ENCODE data around the gene FCER2. TPM values are rescaled to one million over a fixed set of nuclear protein-coding genes. Genes with fewer than 3 reads are reported as not detected.

FCER2 gene
- total RNA-seq, 4 donors from 2014 or later: not detected

DNA sequence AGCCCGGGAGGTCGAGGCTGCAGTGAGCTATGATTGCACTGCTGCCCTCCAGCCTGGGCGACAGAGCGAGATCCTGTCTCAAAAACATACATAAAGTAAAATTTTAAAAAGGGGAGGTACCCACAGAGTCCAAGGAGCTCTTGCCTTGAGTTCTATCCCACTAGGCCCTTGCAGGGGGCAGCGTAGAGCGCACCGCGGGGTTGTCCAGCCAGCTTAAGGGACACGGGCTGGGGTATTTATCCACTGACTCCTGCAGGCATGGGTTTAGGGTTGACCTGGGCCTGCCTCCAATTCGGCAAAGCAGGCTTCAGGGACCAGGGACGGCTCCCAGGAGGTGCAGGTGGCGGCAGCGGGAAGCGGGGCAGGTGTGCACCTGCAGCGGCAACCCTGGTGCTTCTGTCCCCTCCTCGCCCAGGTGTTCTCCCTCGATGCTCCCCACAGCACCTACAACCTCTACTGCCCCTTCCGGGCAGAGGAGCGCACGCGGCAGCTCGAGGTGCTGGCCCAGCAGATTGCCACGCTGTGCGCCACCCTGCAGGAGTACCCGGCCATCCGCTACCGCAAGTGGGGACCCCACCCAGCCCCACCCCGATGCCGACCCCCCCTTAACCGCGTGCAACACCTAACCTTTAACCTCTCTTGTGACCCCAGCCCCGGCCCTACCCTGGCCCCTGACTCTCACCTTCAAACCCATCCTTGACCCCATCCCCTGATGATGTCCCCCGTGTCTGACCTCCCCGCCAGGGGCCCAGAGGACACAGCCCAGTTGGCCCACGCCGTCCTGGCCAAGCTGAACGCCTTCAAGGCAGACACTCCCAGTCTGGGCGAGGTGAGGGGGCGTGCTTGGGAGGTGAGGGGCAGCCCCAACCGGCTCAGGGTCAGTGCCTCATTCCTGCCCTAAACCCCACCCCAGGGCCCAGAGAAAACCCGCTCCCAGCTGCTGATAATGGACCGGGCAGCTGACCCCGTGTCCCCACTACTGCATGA lies 60.3 kb downstream of the FCER2 start:
- 85 to 89% methylated on average over 10 to 14 of the region's 43 CpGs for WGBS, 2 donors
- peaks cover 0 to 63% (median 0%) of the 10 kb centered on the region in 4 donors for H3K27me3 ChIP-seq
- no peaks in the 10 kb centered on the region for H3K9me3 ChIP-seq
- intact Hi-C loops (cut with DNase I): no loop called here
- no peak overlapping the region for H3K27ac ChIP-seq
- DNase-seq: no peak
- peaks cover 0 to 23% (median 0%) of the 10 kb centered on the region in 3 donors for H3K4me1 ChIP-seq
- peaks cover 0 to 44% (median 4%) of the 10 kb centered on the region in 3 donors for H3K36me3 ChIP-seq
- TF ChIP-seq, protein P1, sequence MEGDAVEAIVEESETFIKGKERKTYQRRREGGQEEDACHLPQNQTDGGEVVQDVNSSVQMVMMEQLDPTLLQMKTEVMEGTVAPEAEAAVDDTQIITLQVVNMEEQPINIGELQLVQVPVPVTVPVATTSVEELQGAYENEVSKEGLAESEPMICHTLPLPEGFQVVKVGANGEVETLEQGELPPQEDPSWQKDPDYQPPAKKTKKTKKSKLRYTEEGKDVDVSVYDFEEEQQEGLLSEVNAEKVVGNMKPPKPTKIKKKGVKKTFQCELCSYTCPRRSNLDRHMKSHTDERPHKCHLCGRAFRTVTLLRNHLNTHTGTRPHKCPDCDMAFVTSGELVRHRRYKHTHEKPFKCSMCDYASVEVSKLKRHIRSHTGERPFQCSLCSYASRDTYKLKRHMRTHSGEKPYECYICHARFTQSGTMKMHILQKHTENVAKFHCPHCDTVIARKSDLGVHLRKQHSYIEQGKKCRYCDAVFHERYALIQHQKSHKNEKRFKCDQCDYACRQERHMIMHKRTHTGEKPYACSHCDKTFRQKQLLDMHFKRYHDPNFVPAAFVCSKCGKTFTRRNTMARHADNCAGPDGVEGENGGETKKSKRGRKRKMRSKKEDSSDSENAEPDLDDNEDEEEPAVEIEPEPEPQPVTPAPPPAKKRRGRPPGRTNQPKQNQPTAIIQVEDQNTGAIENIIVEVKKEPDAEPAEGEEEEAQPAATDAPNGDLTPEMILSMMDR (IDR thresholded peaks at IDR 0.05): no peak
- TF ChIP-seq POLR2A (IDR thresholded peaks at IDR 0.05): no peak
- H3K4me3 ChIP-seq: no peak overlapping the region

DNA sequence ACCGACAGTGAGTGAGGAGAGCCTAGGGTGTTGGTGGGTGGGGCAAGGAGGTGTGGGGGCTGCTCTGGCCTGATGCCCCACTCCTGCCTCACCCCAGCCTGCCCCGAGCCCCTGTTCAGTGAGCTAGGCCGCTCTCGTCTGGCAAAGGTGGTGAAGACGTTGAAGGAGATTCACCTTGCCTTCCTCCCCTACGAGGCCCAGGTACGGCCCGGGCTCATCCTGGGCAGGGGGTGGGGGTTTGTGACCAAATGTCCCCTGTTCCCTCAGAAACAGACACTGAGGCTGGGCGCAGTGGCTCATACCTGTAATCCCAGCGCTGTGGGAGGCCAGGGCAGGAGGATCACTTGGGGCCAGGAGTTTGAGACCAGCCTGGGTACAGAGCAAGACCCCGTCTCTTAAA lies 61.1 kb downstream of the FCER2 start:
- peaks cover 0 to 37% (median 0%) of the 10 kb centered on the region in 3 donors for H3K36me3 ChIP-seq
- DNase-seq: no peak
- no peaks in the 10 kb centered on the region for H3K9me3 ChIP-seq
- 100% methylated on average over 3 to 5 of the region's 11 CpGs for WGBS, 2 donors
- intact Hi-C loops (cut with DNase I): no loop called here
- no peak overlapping the region for H3K27ac ChIP-seq
- no peak for TF ChIP-seq POLR2A (IDR thresholded peaks at IDR 0.05)
- TF ChIP-seq, protein P1 (IDR thresholded peaks at IDR 0.05): no peak
- peaks cover 0 to 31% (median 0%) of the 10 kb centered on the region in 3 donors for H3K4me1 ChIP-seq
- H3K27me3 ChIP-seq: peaks cover 0 to 64% (median 0%) of the 10 kb centered on the region in 4 donors
- no peak overlapping the region for H3K4me3 ChIP-seq

DNA sequence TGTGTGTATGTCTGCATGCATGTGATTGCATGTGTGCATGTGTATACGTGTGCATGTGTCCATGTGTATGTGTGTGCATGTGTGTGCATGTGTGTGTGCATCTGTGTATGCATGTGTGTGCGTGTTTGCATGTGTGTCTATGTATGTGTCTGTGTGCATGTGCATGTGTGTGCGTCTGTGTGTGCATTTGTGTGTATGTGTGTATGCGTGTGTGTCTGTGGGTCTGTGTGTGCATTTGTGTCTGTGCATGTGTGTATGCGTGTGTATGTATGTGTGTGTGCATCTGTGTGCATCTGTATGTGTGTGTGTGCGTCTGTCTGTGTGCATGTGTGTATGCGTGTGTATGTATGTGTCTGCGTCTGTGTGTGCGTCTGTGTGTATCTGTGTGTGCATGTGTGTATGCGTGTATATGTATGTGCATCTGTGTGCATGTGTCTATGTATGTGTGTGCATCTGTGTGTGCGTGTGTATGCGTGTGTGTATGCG lies 62.0 kb downstream of the FCER2 start:
- Histone ChIP-seq H3K4me3 (no peak overlapping the region), H3K9me3 (no peaks in the 10 kb centered on the region), H3K36me3 (peaks cover 0 to 29% (median 0%) of the 10 kb centered on the region in 3 donors), H3K27ac (no peak overlapping the region), H3K27me3 (peaks cover 0 to 60% (median 0%) of the 10 kb centered on the region in 4 donors), H3K4me1 (peaks cover 0 to 37% (median 0%) of the 10 kb centered on the region in 3 donors)
- no peak for DNase-seq
- no peak for TF ChIP-seq POLR2A (IDR thresholded peaks at IDR 0.05)
- TF ChIP-seq, protein P1 (IDR thresholded peaks at IDR 0.05): no peak
- intact Hi-C loops (cut with DNase I): no loop called here
- WGBS, 2 donors: 91 to 95% methylated on average over 9 to 11 of the region's 13 CpGs

- WGBS, 2 donors: 68 to 86% methylated on average over 6 to 9 of the region's 12 CpGs
- no peak overlapping the region for H3K4me3 ChIP-seq
- no peaks in the 10 kb centered on the region for H3K9me3 ChIP-seq
- intact Hi-C loops (cut with DNase I): no loop called here
- no peak for DNase-seq
- peaks cover 0 to 37% (median 0%) of the 10 kb centered on the region in 3 donors for H3K4me1 ChIP-seq
- no peak for TF ChIP-seq POLR2A (IDR thresholded peaks at IDR 0.05)
- TF ChIP-seq, protein P1 (IDR thresholded peaks at IDR 0.05): no peak
- H3K27me3 ChIP-seq: peaks cover 0 to 52% (median 0%) of the 10 kb centered on the region in 4 donors
- peaks cover 0 to 21% (median 0%) of the 10 kb centered on the region in 3 donors for H3K36me3 ChIP-seq
- H3K27ac ChIP-seq: no peak overlapping the region
Observed at GRCh38 chr19:7638802-7639465, 63.0 kb downstream of the FCER2 start.

Other genes starting within 250 kb of the FCER2 start
- gene PEX11G, start 213.1 kb downstream of the FCER2 start, total RNA-seq: 1 to 10 TPM; 1.1 to 6.7 (median 4.1) TPM
- 10 to 100 TPM in 3 of 4 donors, 1 to 10 TPM in 1; 3.8 to 42.2 (median 19.5) TPM for gene ZNF358, start 186.0 kb downstream of the FCER2 start, total RNA-seq
- 10 to 100 TPM in 1 of 4 donors, 1 to 10 TPM in 3; 5.7 to 13.9 (median 7.8) TPM for gene MCOLN1, start 179.5 kb downstream of the FCER2 start, total RNA-seq
- gene PNPLA6, start 166.4 kb downstream of the FCER2 start, total RNA-seq: 10 to 100 TPM; 39.7 to 74.1 (median 50.1) TPM
- gene CAMSAP3, start 106.3 kb downstream of the FCER2 start, total RNA-seq: 10 to 100 TPM in 2 of 4 donors, 1 to 10 TPM in 2; 9.3 to 45.5 (median 14.1) TPM
- gene XAB2, start 72.6 kb downstream of the FCER2 start, total RNA-seq: 10 to 100 TPM; 20.3 to 34.1 (median 27.8) TPM
- gene PET100, start 72.3 kb downstream of the FCER2 start, total RNA-seq: 10 to 100 TPM; 22.9 to 43.1 (median 25.7) TPM
- gene PCP2, start 68.4 kb downstream of the FCER2 start, total RNA-seq: under 1 TPM in 2 of 4 donors, not detected in 2; 0.53 to 0.57 TPM
- gene STXBP2, start 65.0 kb downstream of the FCER2 start, total RNA-seq: 10 to 100 TPM; 44.7 to 76.6 (median 55.2) TPM
- gene RETN, start 33.1 kb downstream of the FCER2 start, total RNA-seq: 10 to 100 TPM in 1 of 4 donors, not detected in 3; 28.1 TPM
- gene MCEMP1, start 25.0 kb downstream of the FCER2 start, total RNA-seq: under 1 TPM in 2 of 4 donors, not detected in 2; 0.29 to 0.97 TPM
- 10 to 100 TPM; 52.3 to 91.5 (median 77.4) TPM for gene TRAPPC5, start 21.3 kb downstream of the FCER2 start, total RNA-seq
- gene CLEC4G, start 30.0 kb upstream of the FCER2 start, total RNA-seq: 1 to 10 TPM in 2 of 4 donors, under 1 TPM in 1, not detected in 1; 0.18 to 3.2 (median 1.1) TPM
- gene CD209, start 45.4 kb upstream of the FCER2 start, total RNA-seq: 1 to 10 TPM in 2 of 4 donors, under 1 TPM in 1, not detected in 1; 0.40 to 4.9 (median 4.0) TPM
- gene CLEC4M, start 61.1 kb upstream of the FCER2 start, total RNA-seq: not detected
- 10 to 100 TPM in 3 of 4 donors, 1 to 10 TPM in 1; 8.3 to 15.5 (median 11.9) TPM for gene EVI5L, start 128.1 kb upstream of the FCER2 start, total RNA-seq
- under 1 TPM in 2 of 4 donors, not detected in 2; 0.35 to 0.57 TPM for gene PRR36, start 172.3 kb upstream of the FCER2 start, total RNA-seq
- 10 to 100 TPM in 2 of 4 donors, 1 to 10 TPM in 2; 7.6 to 17.0 (median 9.5) TPM for gene LRRC8E, start 186.4 kb upstream of the FCER2 start, total RNA-seq
- 10 to 100 TPM in 3 of 4 donors, 1 to 10 TPM in 1; 8.6 to 17.3 (median 13.8) TPM for gene MAP2K7, start 201.7 kb upstream of the FCER2 start, total RNA-seq
- not detected for gene TGFBR3L, start 212.7 kb upstream of the FCER2 start, total RNA-seq
- gene SNAPC2, start 218.2 kb upstream of the FCER2 start, total RNA-seq: 10 to 100 TPM in 1 of 4 donors, 1 to 10 TPM in 3; 6.2 to 10.9 (median 6.4) TPM
- gene CTXN1, start 224.0 kb upstream of the FCER2 start, total RNA-seq: 1 to 10 TPM in 1 of 4 donors, under 1 TPM in 2, not detected in 1; 0.35 to 2.7 (median 0.75) TPM
- gene TIMM44, start 241.5 kb upstream of the FCER2 start, total RNA-seq: 10 to 100 TPM; 36.4 to 52.6 (median 45.5) TPM

Measured in esophagus squamous epithelium (tissue), 5 donors.